K562 (cell line): Measurements from ENCODE around the gene NABP1. TPM values are rescaled to one million over a fixed set of nuclear protein-coding genes. Genes with fewer than 3 reads are reported as not detected.

Experiments
- CHCHD3 ChIP-seq: fragments of 250-450 bp; sonication (Bioruptor Pico); IDR thresholded peaks from 2 replicates; pipeline ENCODE4 v2.1.2; 2022; ENCODE audit warnings: mild to moderate bottlenecking
- HMGN3 ChIP-seq: IDR thresholded peaks from 2 replicates; pipeline ENCODE4 v1.6.1; 2011; ENCODE audit warnings: borderline replicate concordance, low read depth, mild to moderate bottlenecking, mixed read lengths, low read length; ENCODE audit not compliant: insufficient read length; ENCODE audit errors: extremely low read depth
- HOXB6 ChIP-seq: fragments of 250-450 bp; sonication (Bioruptor Pico); IDR thresholded peaks from 2 replicates; pipeline ENCODE4 v1.5.1; 2022; ENCODE audit warnings: mild to moderate bottlenecking, borderline replicate concordance
- JUNB ChIP-seq: fragments of 450-650 bp; formaldehyde crosslinking; conservative IDR thresholded peaks from 2 replicates; pipeline ENCODE4 v1.4.0; 2020; ENCODE audit warnings: mild to moderate bottlenecking
- MCM2 ChIP-seq: fragments of 450-650 bp; IDR thresholded peaks from 2 replicates; pipeline ENCODE4 v1.6.1; 2017; ENCODE audit warnings: low read depth, mild to moderate bottlenecking
- NFE2 ChIP-seq: IDR thresholded peaks from 2 replicates; pipeline ENCODE4 v1.6.1; 2014; ENCODE audit warnings: antibody characterized with exemption, low read depth
- PCBP2 ChIP-seq: fragments of 200-400 bp; formaldehyde crosslinking; IDR thresholded peaks from 2 replicates; pipeline ENCODE4 v1.6.1; 2018; ENCODE audit warnings: low read length, low read depth, mild to moderate bottlenecking, moderate library complexity; ENCODE audit not compliant: poor library complexity, severe bottlenecking
- POLR2G ChIP-seq: fragments of 200-400 bp; formaldehyde crosslinking; IDR thresholded peaks from 2 replicates; pipeline ENCODE4 v1.6.1; 2017; ENCODE audit warnings: low read depth, mild to moderate bottlenecking, antibody characterized with exemption, low read length, moderate library complexity
- RERE ChIP-seq: sonication (generic); formaldehyde crosslinking; IDR thresholded peaks from 2 replicates; pipeline ENCODE4 v1.8.0; 2023; ENCODE audit warnings: missing genetic modification reagents, mild to moderate bottlenecking, borderline replicate concordance
- SFPQ ChIP-seq: fragments of 200-400 bp; formaldehyde crosslinking; IDR thresholded peaks from 2 replicates; pipeline ENCODE4 v1.6.1; 2017; ENCODE audit warnings: mild to moderate bottlenecking, low read depth, low read length, moderate library complexity
- SRSF1 ChIP-seq: fragments of 200-400 bp; formaldehyde crosslinking; IDR thresholded peaks from 2 replicates; pipeline ENCODE4 v1.6.1; 2017; ENCODE audit warnings: mild to moderate bottlenecking, low read depth, low read length, moderate library complexity
- ZBTB5 ChIP-seq: fragments of 450-650 bp; IDR thresholded peaks from 2 replicates; pipeline ENCODE4 v1.6.1; 2017; ENCODE audit warnings: antibody characterized with exemption
- polyA plus RNA-seq, 8 experiments: library from polyadenylated mRNA; depleted of rRNA in 4 of 8; stranded (reverse) in 5 of 8; unstranded in 3 of 8; fragments of >200 nt; fragmentation: Nextera tagmentation in 2 of 8; fragmentation: Illumina TruSeq in 1 of 8; extraction: Ambion mirVana in 2 of 8; extraction: Trizol in 1 of 8; gene quantifications; 2 replicates each; pipeline versions ENCODE4 v1.2.1 to v1.2.3, GENCODE V29; 2011 to 2014; ENCODE audit warnings: inconsistent platforms in 1 of 8, missing spikeins in 1 of 8
- total RNA-seq, 7 experiments: library from RNA; depleted of rRNA in 6 of 7; stranded (reverse); fragments of >200 nt in 6 of 7; fragmentation: Illumina TruSeq in 2 of 7; extraction: Trizol in 2 of 7; gene quantifications; 2 replicates each; pipeline versions ENCODE4 v1.2.1 to v1.2.3, GENCODE V29; 2011 to 2021; ENCODE audit warnings: low replicate concordance in 1 of 7
- TF ChIP-seq, protein P1 (sequence below): fragments of 150-350 bp; conservative IDR thresholded peaks from 2 replicates; pipeline ENCODE4 v1.6.1; 2014; ENCODE audit warnings: low read length

Gene NABP1
- total and polyA plus RNA-seq, 9 of the 15 experiments (the other 6 are each of a cell fraction or from before 2014, with no cell fraction given) = 12.8 to 44.0 (median 20.2) TPM

DNA sequence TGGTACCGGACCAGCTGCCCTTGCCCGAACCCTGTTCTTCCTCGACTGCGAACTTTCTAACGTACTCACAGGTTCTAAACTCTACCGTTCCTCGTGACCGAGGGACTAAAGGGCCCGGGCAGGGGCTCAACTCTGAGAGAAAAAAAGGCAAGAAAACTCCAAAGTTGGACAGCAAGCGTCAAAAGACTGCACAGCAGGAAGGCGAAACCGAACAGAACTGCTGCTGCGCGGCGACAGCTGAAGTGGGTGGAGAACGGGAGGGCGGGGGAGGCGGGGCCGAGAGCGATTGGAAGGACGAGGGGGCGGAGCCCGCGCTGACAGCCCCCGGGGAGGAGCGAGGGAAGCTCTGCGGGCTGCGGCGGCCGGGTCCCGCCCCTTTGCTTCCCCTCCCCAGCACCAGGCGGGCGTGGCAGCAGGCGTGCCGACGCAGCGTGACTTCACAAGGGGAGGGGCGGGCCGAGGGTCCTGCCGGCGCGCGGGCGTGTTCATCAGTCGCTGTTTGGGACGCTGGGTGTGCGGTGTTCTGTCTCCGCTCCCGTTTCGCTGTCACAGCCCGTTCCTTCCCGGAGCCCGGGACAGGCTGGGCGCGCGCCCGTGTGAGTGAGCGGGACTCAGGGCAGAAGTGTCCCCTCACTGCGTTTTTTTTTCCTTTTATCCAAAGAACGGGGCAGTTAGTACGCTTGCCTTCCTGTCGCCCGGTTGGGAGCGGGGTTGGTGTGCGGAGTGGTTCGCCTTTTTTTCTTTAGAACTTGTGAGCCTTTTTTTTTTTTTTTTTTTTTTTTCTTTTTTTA, at the start of gene NABP1 (continued):
- TF ChIP-seq ZBTB5 = no peak
- TF ChIP-seq PCBP2 = no peak
- TF ChIP-seq CHCHD3 (CRISPR knock-in tag) = 0 out of 2 replicates have a peak, but pooled peaks have one; percentile 60
- 0 out of 2 replicates have a peak, but pooled peaks have one; percentile 2 for TF ChIP-seq NFE2
- TF ChIP-seq JUNB = no peak
- TF ChIP-seq, protein P1, sequence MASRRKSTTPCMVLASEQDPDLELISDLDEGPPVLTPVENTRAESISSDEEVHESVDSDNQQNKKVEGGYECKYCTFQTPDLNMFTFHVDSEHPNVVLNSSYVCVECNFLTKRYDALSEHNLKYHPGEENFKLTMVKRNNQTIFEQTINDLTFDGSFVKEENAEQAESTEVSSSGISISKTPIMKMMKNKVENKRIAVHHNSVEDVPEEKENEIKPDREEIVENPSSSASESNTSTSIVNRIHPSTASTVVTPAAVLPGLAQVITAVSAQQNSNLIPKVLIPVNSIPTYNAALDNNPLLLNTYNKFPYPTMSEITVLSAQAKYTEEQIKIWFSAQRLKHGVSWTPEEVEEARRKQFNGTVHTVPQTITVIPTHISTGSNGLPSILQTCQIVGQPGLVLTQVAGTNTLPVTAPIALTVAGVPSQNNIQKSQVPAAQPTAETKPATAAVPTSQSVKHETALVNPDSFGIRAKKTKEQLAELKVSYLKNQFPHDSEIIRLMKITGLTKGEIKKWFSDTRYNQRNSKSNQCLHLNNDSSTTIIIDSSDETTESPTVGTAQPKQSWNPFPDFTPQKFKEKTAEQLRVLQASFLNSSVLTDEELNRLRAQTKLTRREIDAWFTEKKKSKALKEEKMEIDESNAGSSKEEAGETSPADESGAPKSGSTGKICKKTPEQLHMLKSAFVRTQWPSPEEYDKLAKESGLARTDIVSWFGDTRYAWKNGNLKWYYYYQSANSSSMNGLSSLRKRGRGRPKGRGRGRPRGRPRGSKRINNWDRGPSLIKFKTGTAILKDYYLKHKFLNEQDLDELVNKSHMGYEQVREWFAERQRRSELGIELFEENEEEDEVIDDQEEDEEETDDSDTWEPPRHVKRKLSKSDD = no peak
- no peak for TF ChIP-seq HOXB6
- peak; percentile 69 for TF ChIP-seq HMGN3
- no peak for TF ChIP-seq SFPQ
- 0 out of 2 replicates have a peak, but pooled peaks have one; percentile 40 for TF ChIP-seq SRSF1
- TF ChIP-seq RERE = 0 out of 2 replicates have a peak, but pooled peaks have one; percentile 61
- TF ChIP-seq MCM2 = no peak
- TF ChIP-seq POLR2G = peak; percentile 99
